Endodermal cell (in vitro differentiated cells): Measurements from ENCODE around the gene RYR2. TPM values are rescaled to one million over a fixed set of nuclear protein-coding genes. Genes with fewer than 3 reads are reported as not detected.

Experiments used
- DNase-seq: peaks from one replicate; pipeline ENCODE4 v3.0.0-alpha.2; 2017
- H3K27ac ChIP-seq: 2 replicates; pipeline ENCODE4 v1.5.1; 2013; ENCODE audit warnings: mild to moderate bottlenecking, low read depth, low read length, moderate library complexity
- H3K27me3 ChIP-seq: 2 replicates; pipeline ENCODE4 v1.6.1; 2013; ENCODE audit warnings: mild to moderate bottlenecking, low read length, moderate library complexity; ENCODE audit not compliant: insufficient read depth, control insufficient read depth, poor library complexity, severe bottlenecking
- H3K36me3 ChIP-seq: 2 replicates; pipeline ENCODE4 v1.7.0; 2013; ENCODE audit warnings: mild to moderate bottlenecking, low read length, moderate library complexity; ENCODE audit not compliant: control insufficient read depth, insufficient read depth
- H3K4me1 ChIP-seq: one replicate; pipeline ENCODE4 v1.7.0; 2013; ENCODE audit warnings: low read length; ENCODE audit not compliant: control insufficient read depth, insufficient read depth
- H3K4me3 ChIP-seq: 2 replicates; pipeline ENCODE4 v1.5.1; 2013; ENCODE audit warnings: mild to moderate bottlenecking, low read length, moderate library complexity
- H3K9ac ChIP-seq: 2 replicates; pipeline ENCODE4 v1.6.1; 2013; ENCODE audit warnings: mild to moderate bottlenecking, low read length, moderate library complexity; ENCODE audit not compliant: poor library complexity, severe bottlenecking; ENCODE audit errors: extremely low read depth
- H3K9me3 ChIP-seq: 2 replicates; pipeline ENCODE4 v1.6.1; 2013; ENCODE audit warnings: mild to moderate bottlenecking, low read length, moderate library complexity; ENCODE audit not compliant: control insufficient read depth
- H3K27ac Mint-ChIP-seq: 2 replicates; pipeline ENCODE4 v1.8.0; 2020; ENCODE audit warnings: mixed read lengths
- H3K27me3 Mint-ChIP-seq: 2 replicates; pipeline ENCODE4 v1.8.0; 2021; ENCODE audit warnings: mild to moderate bottlenecking, mixed read lengths; ENCODE audit not compliant: insufficient read depth
- H3K36me3 Mint-ChIP-seq: 2 replicates; pipeline ENCODE4 v1.8.0; 2020; ENCODE audit warnings: low read depth, mixed read lengths
- H3K4me1 Mint-ChIP-seq: 2 replicates; pipeline ENCODE4 v1.8.0; 2020; ENCODE audit warnings: mixed read lengths
- H3K4me3 Mint-ChIP-seq: 2 replicates; pipeline ENCODE4 v1.8.0; 2020; ENCODE audit warnings: mild to moderate bottlenecking, moderate library complexity, mixed read lengths
- H3K9me3 Mint-ChIP-seq: 2 replicates; pipeline ENCODE4 v1.8.0; 2020; ENCODE audit warnings: mild to moderate bottlenecking, mixed read lengths
- WGBS, 2 experiments: methylation state at CpG; one replicate each; pipeline versions ENCODE4 v1.1.5 to v1.1.7; 2013; ENCODE audit warnings: missing lambda C conversion rate in 2 of 2, mixed read lengths in 1 of 2; ENCODE audit not compliant: insufficient coverage in 1 of 2, insufficient read length in 1 of 2; 5-methylcytosine and 5-hydroxymethylcytosine counted together
- microRNA-seq: library from miRNA; unstranded; fragments of <30 nt; microRNA quantifications from one replicate; pipeline ENCODE4 v1.2.0, GENCODE V29; 2020; ENCODE audit warnings: borderline microRNAs expressed
- total RNA-seq, 2 donors: library from RNA; stranded (reverse); fragmentation: NEBNext Ultra II Directional in 1 of 2; extraction: Animal tissue kit (Norgen Biotek cat#: 25700) in 1 of 2; gene quantifications; 2 replicates in 1 of 2; 3 replicates in 1 of 2; pipeline ENCODE4 v1.2.1, GENCODE V29; 2021
- TF ChIP-seq, protein P1 (sequence below): fragments of 200-600 bp; sonication (generic); conservative IDR thresholded peaks from 2 replicates; pipeline ENCODE4 v1.5.0; 2021; ENCODE audit warnings: antibody characterized with exemption, mild to moderate bottlenecking

Gene RYR2
- total RNA-seq, 2 donors from 2014 or later, result 0.95 to 2.4 TPM

DNA sequence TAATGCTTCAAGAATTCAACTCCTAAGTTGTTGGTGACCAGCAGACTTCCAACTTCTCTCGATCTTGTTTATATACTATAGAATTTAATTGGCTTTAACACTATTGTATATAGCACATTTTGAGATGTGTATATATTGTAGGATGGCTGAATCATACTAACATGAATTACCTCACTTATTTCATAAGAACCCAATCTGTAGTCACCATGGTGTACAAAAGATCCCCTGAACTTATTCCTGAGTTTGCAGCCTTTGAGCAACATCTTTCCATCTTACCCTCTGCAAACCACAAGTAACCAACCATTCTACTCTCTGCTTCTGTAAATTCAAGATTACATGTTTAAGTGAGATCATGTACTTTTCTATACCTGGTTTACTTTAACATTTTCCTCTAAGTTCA is 836.4 kb downstream of the RYR2 start:
- no peaks in the 10 kb centered on the region for H3K9me3 ChIP-seq
- no peak for DNase-seq
- no peak overlapping the region for H3K27ac ChIP-seq
- Mint-ChIP-seq H3K36me3 (no peaks in the 10 kb centered on the region), H3K4me1 (peaks cover 5% of the 10 kb centered on the region), H3K4me3 (no peak overlapping the region), H3K27ac (no peak overlapping the region), H3K9me3 (no peaks in the 10 kb centered on the region), H3K27me3 (peaks cover 6% of the 10 kb centered on the region)
- no peak overlapping the region for H3K4me3 ChIP-seq
- no CpG with 5 or more reads among the region's 1 CpG for WGBS, 2 experiments
- H3K9ac ChIP-seq, result no peak overlapping the region
- H3K27me3 ChIP-seq, result no peaks in the 10 kb centered on the region
- no peaks in the 10 kb centered on the region for H3K36me3 ChIP-seq
- H3K4me1 ChIP-seq, result no peaks in the 10 kb centered on the region
- TF ChIP-seq, protein P1, sequence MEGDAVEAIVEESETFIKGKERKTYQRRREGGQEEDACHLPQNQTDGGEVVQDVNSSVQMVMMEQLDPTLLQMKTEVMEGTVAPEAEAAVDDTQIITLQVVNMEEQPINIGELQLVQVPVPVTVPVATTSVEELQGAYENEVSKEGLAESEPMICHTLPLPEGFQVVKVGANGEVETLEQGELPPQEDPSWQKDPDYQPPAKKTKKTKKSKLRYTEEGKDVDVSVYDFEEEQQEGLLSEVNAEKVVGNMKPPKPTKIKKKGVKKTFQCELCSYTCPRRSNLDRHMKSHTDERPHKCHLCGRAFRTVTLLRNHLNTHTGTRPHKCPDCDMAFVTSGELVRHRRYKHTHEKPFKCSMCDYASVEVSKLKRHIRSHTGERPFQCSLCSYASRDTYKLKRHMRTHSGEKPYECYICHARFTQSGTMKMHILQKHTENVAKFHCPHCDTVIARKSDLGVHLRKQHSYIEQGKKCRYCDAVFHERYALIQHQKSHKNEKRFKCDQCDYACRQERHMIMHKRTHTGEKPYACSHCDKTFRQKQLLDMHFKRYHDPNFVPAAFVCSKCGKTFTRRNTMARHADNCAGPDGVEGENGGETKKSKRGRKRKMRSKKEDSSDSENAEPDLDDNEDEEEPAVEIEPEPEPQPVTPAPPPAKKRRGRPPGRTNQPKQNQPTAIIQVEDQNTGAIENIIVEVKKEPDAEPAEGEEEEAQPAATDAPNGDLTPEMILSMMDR, result no peak

DNA sequence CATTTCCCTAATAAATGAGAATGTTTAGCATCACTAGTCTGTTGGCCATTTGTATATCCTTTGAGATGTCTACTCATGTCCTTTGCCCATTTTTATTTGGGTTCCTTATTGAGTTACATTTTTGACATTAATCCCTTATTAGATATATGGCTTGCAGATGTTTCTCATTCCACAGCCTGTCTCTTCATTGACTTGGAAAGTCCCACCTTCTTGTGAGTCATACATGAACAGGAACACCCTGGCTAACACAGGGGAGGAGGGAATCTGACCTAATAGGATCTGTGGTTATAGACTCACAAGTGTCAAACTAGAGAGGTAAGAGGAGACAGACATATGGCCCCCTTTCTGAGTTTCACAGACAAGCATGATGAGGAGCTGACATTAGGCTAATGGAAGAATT is 837.2 kb downstream of the RYR2 start:
- H3K27me3 ChIP-seq, result no peaks in the 10 kb centered on the region
- DNase-seq, result peak; percentile 6
- H3K27me3 Mint-ChIP-seq, result peaks cover 6% of the 10 kb centered on the region
- H3K4me3 Mint-ChIP-seq, result no peak overlapping the region
- no peaks in the 10 kb centered on the region for H3K4me1 Mint-ChIP-seq
- TF ChIP-seq, protein P1, result no peak
- no peak overlapping the region for H3K4me3 ChIP-seq
- no peaks in the 10 kb centered on the region for H3K36me3 ChIP-seq
- no peaks in the 10 kb centered on the region for H3K4me1 ChIP-seq
- H3K36me3 Mint-ChIP-seq, result no peaks in the 10 kb centered on the region
- H3K27ac Mint-ChIP-seq, result no peak overlapping the region
- no peak overlapping the region for H3K27ac ChIP-seq
- H3K9me3 ChIP-seq, result no peaks in the 10 kb centered on the region
- no peaks in the 10 kb centered on the region for H3K9me3 Mint-ChIP-seq
- no peak overlapping the region for H3K9ac ChIP-seq

Small RNA genes within 50 kb of the gene (microRNA-seq; reads per million reads assigned to microRNA genes)
- not detected for gene MIR4428

Other genes starting within 250 kb of the RYR2 start
- gene MTR, start 246.9 kb upstream of the RYR2 start, total RNA-seq, result 10 to 100 TPM; 28.5 to 29.5 TPM
- not detected for gene MT1HL1, start 37.7 kb upstream of the RYR2 start, total RNA-seq